ENCODE measurements around the gene TRIM13.
"Not testable (repeated sequence)": the region's sequence is repeated elsewhere in the genome, so short reads cannot be mapped to it uniquely, and the experiment has no call there.

TRIM13 gene

DNA sequence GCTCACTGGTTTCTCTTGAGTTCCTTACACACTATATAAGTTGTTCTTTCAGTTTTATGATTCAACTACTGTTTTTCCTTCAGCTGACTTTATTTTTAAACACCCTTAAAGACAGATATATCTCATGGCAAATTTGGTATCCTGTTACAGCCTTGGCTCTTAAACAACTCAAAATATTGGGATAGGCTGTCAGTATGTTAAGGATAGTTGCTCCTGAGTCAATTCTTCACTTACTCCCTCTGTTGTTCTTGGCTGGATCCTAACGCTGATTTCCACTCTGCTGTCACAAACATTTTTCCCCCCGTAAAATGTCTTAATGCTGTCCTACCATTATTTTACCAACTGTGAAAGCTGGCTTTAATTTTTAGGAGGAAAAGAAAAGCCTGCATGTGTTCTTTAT is 19.6 kb downstream of the TRIM13 start:
- no peaks in the 10 kb centered on the region for H3K27me3 Mint-ChIP-seq
- H3K4me3 Mint-ChIP-seq: no peak overlapping the region
- H3K4me1 Mint-ChIP-seq: peaks cover 45% of the 10 kb centered on the region
- peaks cover 26% of the 10 kb centered on the region for H3K36me3 Mint-ChIP-seq
- no peak overlapping the region for H3K27ac Mint-ChIP-seq
- no peaks in the 10 kb centered on the region for H3K9me3 Mint-ChIP-seq

- H3K27ac Mint-ChIP-seq: no peak overlapping the region
- peaks cover 36% of the 10 kb centered on the region for H3K4me1 Mint-ChIP-seq
- no peaks in the 10 kb centered on the region for H3K9me3 Mint-ChIP-seq
- peaks cover 18% of the 10 kb centered on the region for H3K36me3 Mint-ChIP-seq
- no peaks in the 10 kb centered on the region for H3K27me3 Mint-ChIP-seq
- H3K4me3 Mint-ChIP-seq: no peak overlapping the region
Measured at GRCh38 chr13:50017819-50018218, 21.0 kb downstream of the TRIM13 start.

DNA sequence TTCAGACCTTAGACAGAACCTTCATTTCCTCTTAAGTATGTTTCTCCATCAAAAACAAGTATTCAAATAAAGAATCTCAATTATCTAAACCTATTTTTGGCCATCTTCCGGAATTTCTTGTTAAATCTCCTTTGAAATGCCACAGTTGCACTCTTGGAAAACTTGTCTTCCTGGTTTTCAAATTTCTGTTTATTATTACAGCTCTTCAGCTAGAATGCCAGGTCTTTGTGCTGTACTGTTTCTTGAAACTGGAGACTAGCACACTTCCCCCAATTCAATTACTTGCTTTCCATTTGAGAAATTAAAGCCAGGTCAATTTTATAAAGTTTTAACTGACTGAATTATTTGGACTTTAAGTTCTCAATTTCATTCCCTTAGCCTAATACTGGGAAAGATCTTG is 28.6 kb downstream of the TRIM13 start:
- no peaks in the 10 kb centered on the region for H3K27me3 Mint-ChIP-seq
- no peak overlapping the region for H3K27ac Mint-ChIP-seq
- H3K9me3 Mint-ChIP-seq: no peaks in the 10 kb centered on the region
- no peak overlapping the region for H3K4me3 Mint-ChIP-seq
- no peaks in the 10 kb centered on the region for H3K4me1 Mint-ChIP-seq
- peaks cover 11% of the 10 kb centered on the region for H3K36me3 Mint-ChIP-seq

DNA sequence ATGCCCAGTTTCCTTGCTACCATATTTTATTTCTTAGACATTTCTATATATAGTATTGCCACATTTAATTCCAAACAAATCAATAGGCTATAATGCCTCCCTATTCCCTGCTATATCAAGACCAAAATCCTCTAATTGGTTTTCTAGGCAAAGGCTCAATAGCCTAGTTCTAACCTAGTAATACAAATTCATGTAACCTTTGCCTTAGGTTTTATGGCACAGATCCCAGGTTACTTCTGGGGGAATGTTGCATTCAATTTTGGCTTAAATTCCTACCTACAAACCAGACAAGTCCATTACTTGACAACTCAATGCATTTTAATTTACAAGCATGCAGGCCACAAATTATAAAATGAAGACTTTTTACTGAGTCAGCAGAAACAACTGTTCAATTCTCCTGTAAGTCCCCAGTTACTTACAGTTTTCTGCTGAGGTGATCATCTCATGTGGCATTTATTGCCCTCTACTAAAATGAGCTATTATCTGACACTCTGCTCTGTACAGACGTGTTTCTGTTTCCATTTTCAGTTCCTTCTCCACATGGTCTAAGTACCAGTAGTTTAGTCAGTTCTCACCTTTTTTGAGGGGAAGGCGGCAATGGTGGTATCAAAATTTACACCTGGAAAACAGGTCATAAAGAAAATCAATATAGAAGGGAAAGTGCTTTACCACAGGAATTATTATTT is 30.1 kb downstream of the TRIM13 start:
- H3K36me3 Mint-ChIP-seq: peaks cover 9% of the 10 kb centered on the region
- H3K27ac Mint-ChIP-seq: no peak overlapping the region
- H3K4me3 Mint-ChIP-seq: no peak overlapping the region
- H3K4me1 Mint-ChIP-seq: no peaks in the 10 kb centered on the region
- H3K9me3 Mint-ChIP-seq: no peaks in the 10 kb centered on the region
- H3K27me3 Mint-ChIP-seq: no peaks in the 10 kb centered on the region

GRCh38 chr13:50030315-50030714 is 33.5 kb downstream of the TRIM13 start:
- H3K27ac Mint-ChIP-seq: no peak overlapping the region
- H3K36me3 Mint-ChIP-seq: peaks cover 6% of the 10 kb centered on the region
- no peak overlapping the region for H3K4me3 Mint-ChIP-seq
- no peaks in the 10 kb centered on the region for H3K27me3 Mint-ChIP-seq
- H3K9me3 Mint-ChIP-seq: no peaks in the 10 kb centered on the region
- no peaks in the 10 kb centered on the region for H3K4me1 Mint-ChIP-seq

GRCh38 chr13:50033725-50034124 is 36.9 kb downstream of the TRIM13 start:
- no peaks in the 10 kb centered on the region for H3K4me1 Mint-ChIP-seq
- H3K4me3 Mint-ChIP-seq: no peak overlapping the region
- no peaks in the 10 kb centered on the region for H3K9me3 Mint-ChIP-seq
- H3K36me3 Mint-ChIP-seq: no peaks in the 10 kb centered on the region
- H3K27me3 Mint-ChIP-seq: no peaks in the 10 kb centered on the region
- no peak overlapping the region for H3K27ac Mint-ChIP-seq

GRCh38 chr13:50037788-50038187 is 40.9 kb downstream of the TRIM13 start:
- Mint-ChIP-seq H3K27me3 (no peaks in the 10 kb centered on the region), H3K4me3 (no peak overlapping the region), H3K27ac (no peak overlapping the region), H3K4me1 (no peaks in the 10 kb centered on the region), H3K9me3 (no peaks in the 10 kb centered on the region), H3K36me3 (peaks cover 3% of the 10 kb centered on the region)

- Mint-ChIP-seq H3K4me3 (no peak overlapping the region), H3K4me1 (no peaks in the 10 kb centered on the region)
Measured at GRCh38 chr13:50038266-50038665, 41.4 kb downstream of the TRIM13 start.

DNA sequence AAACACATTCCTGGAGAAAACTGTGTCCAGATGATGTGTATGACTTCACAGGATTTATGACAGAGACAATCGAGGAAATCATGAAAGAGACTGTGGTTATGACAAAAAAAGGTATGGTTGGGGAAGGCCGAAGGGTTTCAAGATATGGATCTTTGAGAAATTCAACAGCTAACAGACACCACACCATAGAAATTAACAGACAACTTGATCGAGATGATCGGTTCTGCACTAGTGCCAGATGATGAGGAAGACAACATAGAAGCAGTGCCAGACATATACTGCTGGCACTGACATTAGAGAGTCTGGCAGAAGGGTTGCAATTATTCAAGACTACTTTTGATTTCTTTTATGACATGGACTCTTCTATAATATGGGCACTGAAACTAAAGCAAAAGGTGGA is 55.6 kb downstream of the TRIM13 start:
- Mint-ChIP-seq H3K4me3 (no peak overlapping the region), H3K27ac (no peak overlapping the region), H3K27me3 (no peaks in the 10 kb centered on the region), H3K4me1 (peaks cover 14% of the 10 kb centered on the region), H3K36me3 (peaks cover 14% of the 10 kb centered on the region), H3K9me3 (no peaks in the 10 kb centered on the region)

More at GRCh38 chr13:50038266-50038665, 41.4 kb downstream of the TRIM13 start:
- Mint-ChIP-seq H3K27ac (no peak overlapping the region), H3K36me3 (peaks cover 6% of the 10 kb centered on the region), H3K9me3 (no peaks in the 10 kb centered on the region), H3K27me3 (no peaks in the 10 kb centered on the region)

DNA sequence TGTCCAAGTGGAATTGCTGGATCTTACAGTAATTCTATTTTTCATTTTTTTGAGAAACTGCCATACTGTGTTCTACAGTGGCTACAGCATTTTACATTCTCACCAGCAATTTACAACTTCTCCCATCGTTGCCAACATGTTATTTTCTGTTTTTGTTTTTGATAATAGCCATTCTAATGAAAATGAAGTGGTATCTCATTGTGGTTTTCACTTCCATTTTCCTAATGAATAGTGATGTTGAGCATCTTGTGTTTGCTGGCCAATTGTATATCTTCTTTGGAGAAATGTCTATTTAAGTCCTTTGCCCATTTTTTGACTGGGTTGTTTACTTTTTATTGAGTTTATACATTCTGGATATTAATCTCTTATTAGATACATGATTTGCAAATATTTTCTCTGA is 57.0 kb downstream of the TRIM13 start:
- H3K9me3 Mint-ChIP-seq: no peaks in the 10 kb centered on the region
- peaks cover 15% of the 10 kb centered on the region for H3K4me1 Mint-ChIP-seq
- no peak overlapping the region for H3K4me3 Mint-ChIP-seq
- H3K27ac Mint-ChIP-seq: no peak overlapping the region
- peaks cover 16% of the 10 kb centered on the region for H3K36me3 Mint-ChIP-seq
- H3K27me3 Mint-ChIP-seq: no peaks in the 10 kb centered on the region

DNA sequence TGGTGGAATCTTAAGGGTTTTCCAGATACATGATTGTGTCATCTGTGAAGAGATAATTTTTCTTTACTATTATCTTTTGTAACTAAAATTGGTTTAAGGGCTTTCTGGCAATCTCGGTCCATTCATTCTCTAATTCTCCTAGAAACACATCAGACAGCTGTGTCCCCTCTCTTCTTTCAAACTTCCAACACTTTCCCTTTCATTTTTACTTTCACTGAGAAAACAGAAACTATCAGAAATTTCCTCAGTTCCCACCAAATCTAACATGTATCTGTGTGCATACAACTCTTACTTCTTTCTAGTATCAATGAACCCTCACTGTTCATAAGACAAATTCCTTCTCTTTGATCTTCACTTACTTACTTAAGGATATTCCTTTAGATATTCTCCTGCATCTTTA is 58.6 kb downstream of the TRIM13 start:
- Mint-ChIP-seq H3K27ac (no peak overlapping the region), H3K4me3 (no peak overlapping the region), H3K36me3 (peaks cover 18% of the 10 kb centered on the region), H3K4me1 (peaks cover 22% of the 10 kb centered on the region), H3K27me3 (no peaks in the 10 kb centered on the region), H3K9me3 (no peaks in the 10 kb centered on the region)

- Mint-ChIP-seq H3K36me3 (peaks cover 4% of the 10 kb centered on the region), H3K9me3 (no peaks in the 10 kb centered on the region), H3K27ac (no peak overlapping the region), H3K4me1 (peaks cover 14% of the 10 kb centered on the region), H3K4me3 (no peak overlapping the region), H3K27me3 (no peaks in the 10 kb centered on the region)
Measured at GRCh38 chr13:50060718-50061117, 63.9 kb downstream of the TRIM13 start.

GRCh38 chr13:50062336-50062735 is 65.5 kb downstream of the TRIM13 start:
- not testable (repeated sequence) for H3K27ac Mint-ChIP-seq, H3K9me3 Mint-ChIP-seq, H3K36me3 Mint-ChIP-seq, H3K4me3 Mint-ChIP-seq, H3K4me1 Mint-ChIP-seq, H3K27me3 Mint-ChIP-seq

- peaks cover 6% of the 10 kb centered on the region for H3K36me3 Mint-ChIP-seq
- no peaks in the 10 kb centered on the region for H3K27me3 Mint-ChIP-seq
- peaks cover 5% of the 10 kb centered on the region for H3K4me1 Mint-ChIP-seq
- H3K4me3 Mint-ChIP-seq: no peak overlapping the region
- no peak overlapping the region for H3K27ac Mint-ChIP-seq
- H3K9me3 Mint-ChIP-seq: no peaks in the 10 kb centered on the region
Measured at GRCh38 chr13:50065712-50066111, 68.9 kb downstream of the TRIM13 start.

Measured in activated naive CD4-positive, alpha-beta T cell treated with anti-CD3 and anti-CD28 coated beads, Interleukin-2, amount 50 U/mL, for 24 hours (primary cell).